HG02938 (cell line): ENCODE results near the gene NAALADL2.
"Not testable (repeated sequence)": the region's sequence is repeated elsewhere in the genome, so short reads cannot be mapped to it uniquely, and the experiment has no call there.

ENCODE experiments used
- ATAC-seq: cut with Tn5 transposase; IDR thresholded peaks from one replicate; pipeline ENCODE4 v1.9.1; 2021; ENCODE audit warnings: mild to moderate bottlenecking, moderate library complexity; ENCODE audit not compliant: unreplicated experiment

The NAALADL2 gene

DNA sequence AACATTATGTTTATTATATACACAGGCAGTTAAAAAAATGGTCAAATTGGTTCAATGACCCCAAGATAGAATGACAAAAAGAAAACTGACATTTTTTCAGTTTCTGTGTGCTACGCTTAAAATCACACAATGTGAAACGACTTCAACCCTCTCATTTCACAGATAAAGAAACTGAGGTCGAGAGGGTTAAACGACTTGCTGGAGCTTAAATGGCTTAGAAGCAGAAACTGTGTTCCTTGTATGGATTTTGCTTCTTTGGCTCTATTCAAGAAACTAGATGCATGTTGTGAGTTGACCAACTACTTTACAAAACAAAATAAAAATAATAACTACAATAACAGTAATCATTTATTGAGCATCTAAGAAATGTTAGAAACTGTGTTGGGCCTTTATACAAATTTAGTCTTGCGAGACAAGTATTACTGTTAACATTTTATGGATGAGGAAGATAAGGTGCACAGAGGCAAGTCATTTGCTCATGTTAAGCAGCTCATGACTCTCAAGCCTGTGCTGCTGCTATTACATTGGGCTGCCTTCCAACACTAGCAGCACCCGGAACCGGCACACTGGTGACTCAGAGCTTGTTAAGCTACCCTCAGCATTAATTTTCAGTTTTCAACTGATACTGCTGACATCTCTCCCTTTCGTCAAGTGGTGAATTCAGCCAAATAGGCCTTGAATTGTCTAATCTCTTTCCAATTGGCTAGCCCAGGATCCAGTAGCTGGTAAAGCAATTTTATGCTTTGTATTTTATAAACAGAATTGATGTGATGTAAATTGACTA, 487.6 kb downstream of the NAALADL2 start:
- no peak for ATAC-seq

DNA sequence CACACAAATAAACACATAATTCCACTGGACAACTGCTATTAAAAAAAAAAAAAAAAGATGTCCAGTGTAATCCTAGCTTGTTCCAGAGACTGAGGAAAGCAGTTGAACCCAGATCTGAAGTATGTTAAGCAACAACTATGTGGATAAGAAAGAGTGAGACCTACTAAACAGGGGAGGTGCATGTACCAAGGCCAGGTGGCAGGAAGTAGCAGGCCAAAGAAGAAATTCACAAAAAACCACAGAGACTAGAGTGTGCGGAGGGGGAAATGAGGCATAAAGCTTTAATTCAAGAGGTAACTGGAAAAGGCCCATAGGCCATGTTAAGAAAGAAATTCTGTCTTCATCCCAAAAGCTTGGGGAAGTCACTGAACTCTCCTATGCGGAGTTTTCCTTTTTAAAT, 490.0 kb downstream of the NAALADL2 start:
- no peak for ATAC-seq

DNA sequence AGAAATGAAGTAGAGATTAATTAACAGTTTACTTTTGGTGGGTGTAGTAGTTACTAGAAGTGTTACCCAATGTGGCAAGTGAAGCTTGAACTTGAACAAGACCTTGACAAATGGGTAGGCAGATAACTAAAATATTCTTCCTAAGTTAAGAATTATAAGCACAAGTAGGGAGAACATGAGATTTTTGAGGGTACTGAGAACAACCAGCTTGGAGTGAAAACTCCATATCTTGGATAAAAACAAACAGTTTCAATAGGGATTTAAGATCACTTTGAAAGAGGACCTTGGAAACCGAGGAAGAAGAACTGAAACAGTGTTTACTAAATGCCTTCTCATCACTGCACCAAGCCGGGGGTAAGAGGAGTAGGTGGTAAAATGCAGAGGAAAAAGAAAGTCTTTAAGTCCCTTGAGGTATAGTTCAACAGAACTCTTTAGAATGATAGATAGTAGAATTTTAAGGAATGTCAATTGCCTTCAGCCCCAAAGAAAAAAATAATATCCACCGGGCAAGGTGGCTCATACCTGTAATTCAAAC, 496.7 kb downstream of the NAALADL2 start:
- no peak for ATAC-seq

DNA sequence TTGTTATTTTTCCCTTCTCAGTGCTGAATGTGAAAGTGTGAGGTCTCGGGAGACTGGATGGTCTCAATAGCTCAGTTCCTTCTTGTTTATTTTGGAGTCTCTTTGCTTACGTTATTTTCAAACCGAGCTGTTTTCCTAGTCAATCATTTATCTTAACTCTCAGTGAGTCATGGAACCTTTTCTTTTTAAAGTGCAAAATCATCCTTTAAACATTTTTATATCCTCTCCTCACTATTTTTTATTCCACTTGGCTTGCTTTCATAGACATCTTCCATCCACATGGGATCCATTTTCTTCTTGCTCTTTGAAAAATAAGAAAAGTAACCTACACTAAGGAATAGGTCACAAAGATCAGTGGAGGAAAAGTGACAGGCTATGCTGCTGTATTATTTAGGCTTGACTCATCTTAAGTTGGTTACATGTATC, 497.8 kb downstream of the NAALADL2 start:
- no peak for ATAC-seq

DNA sequence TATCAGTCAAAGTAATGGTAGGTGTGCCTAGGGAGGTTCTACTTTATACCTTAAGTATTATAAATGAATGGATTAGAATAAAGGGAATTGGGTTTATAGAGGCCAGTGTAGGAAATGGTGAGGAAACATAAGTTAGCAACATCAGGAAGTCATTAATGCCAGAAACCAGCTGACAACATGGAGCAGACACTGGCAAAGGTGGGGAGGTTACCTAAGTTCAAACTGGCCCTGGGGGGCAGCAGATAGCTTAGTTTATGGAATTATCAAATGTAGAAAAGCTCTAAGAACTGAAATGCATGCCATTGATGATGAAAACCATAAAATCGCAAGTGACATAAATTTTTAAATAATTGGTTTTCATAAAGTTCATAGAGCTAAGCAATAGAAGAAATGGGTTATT, 498.6 kb downstream of the NAALADL2 start:
- ATAC-seq = no peak

DNA sequence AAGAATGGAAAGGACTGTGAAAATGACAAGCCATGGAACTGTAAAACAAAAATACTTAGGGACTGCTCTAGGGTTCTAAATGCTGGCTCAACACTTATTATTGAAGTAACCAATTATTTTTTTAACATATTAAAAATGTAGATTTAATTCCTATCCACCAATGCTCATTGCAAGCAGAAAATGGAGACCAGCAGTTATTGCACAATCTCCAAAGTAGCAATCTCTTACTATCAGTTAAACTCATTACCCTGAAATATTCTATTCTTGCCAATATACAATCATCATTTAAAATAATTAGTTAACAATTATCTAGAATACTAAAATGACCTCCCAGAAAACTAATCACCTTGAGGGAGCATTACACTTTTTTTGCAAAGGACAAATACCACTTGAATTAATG, 499.8 kb downstream of the NAALADL2 start:
- ATAC-seq = no peak

DNA sequence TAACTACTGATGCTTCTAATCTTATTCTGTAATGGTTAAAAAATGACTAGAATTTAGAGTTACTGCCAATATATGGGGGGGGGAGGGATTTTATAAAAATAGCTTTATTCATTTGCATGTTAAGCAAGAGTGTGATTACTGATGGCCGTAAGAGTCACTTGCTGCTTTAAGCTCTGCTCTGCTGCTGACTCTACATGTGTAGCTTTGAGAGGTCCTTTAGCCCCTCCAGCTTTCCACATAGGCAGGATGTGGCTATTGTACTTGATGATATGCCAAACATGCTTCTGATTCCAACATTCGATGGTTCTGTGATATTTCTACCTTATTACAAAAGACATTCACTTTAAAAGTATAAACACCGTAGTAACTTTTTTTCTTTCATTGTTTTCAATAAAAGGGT, 511.3 kb downstream of the NAALADL2 start:
- ATAC-seq = not testable (repeated sequence)

DNA sequence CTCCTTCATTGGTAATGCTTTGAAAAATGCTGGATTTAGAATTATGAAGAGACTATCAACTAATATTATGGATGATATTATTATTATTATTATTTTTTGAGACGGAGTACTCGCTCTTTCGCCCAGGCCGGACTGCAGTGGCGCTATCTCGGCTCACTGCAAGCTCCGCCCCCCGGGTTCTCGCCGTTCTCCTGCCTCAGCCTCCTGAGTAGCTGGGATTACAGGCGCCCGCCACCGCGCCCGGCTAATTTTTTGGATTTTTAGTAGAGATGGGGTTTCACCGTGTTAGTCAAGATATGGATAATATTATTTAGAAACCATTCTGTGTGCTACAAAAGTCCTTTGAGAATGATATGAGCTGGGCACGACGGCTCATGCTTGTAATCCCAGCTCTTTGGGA, 512.1 kb downstream of the NAALADL2 start:
- not testable (repeated sequence) for ATAC-seq

DNA sequence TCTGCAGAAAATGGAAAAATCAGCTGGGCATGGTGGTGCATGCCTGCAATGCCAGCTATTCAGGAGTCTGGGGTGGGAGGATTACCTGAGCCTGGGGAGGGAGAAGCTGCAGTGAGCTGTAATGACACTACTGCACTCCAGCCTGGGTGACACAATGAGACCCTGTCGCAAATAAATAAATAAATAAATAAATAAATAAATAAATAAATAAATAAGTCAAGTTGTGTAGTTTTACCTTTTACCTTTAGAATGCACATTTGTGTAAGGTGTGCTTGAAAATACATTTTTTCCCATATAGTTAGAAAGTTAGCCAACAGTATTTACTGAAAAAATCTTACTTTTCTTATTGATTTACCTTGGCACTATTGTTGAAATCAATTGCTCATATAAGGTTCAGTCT, 515.6 kb downstream of the NAALADL2 start:
- no peak for ATAC-seq

DNA sequence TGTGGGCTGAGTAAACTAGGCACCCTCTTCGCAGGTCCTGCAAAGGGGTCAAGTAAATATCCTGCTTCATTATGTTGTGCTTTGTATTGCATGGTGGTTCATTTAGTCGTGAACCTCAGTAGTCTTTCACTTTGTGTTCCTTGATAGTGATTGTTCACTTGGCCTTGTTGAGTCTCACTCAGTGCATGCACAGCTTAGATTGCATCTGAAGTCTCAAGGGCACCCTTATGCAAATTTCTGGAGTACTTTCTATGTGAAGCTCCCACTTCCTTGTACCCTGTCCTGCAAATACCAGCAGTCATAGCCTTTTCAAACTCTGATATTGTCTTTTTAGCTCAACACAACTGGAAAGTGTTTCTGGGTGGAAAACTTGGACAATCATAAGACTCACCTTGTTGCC, 519.2 kb downstream of the NAALADL2 start:
- no peak for ATAC-seq

DNA sequence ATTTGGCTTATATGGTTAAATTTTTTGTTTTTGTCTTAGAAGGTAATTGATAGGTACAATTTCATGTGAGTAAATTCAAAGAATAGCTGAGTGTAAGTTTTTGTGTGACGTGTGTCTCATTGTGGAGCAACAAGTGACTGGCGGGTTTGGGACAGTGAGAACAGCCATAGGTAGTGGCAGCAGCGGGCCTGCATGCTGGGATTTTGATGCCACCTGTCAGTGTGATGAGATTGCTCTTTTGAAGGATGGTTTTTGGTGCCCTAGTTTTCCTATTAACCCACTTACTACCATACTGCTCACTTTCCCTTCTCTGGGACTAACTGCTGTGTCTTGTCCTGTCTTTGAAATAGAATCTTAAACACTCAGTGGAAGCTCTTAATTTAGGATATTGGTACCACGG, 522.6 kb downstream of the NAALADL2 start:
- ATAC-seq = no peak

DNA sequence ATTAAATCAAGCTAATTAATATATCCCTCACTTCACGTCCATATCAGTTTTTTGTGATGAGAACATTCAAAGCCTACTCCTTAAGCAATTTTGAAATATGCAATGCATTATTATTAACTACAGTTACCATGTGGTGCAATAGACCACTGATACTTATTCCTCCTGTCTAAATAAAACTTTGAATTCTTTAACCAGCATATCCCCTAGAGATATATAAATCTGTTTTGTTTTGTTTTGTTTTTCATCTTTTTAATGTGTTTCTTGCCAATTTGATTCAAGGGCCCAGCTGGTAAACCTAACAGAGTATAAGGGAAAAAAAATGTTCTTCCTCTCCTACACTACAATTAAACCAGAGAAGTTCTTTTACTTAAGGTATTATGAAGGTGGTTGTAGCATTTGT, 524.2 kb downstream of the NAALADL2 start:
- no peak for ATAC-seq

DNA sequence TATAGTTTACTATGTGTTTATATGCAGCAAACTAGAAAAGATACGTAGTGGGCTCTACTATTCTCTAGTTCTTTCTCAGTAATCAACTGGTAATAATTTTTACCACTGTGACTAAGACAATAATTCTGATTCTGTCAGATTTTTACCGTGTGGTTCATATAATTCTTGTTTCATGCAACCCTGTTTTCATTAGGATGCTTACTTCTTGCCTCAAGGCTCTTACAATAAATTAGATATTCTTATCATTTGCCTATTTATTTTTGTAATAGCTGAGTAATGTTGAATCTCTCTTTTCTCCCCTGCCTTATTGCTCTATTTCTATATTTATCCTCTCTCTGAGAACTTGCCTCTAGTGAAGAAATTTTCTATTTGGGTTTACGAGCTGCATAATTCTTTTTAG, 524.7 kb downstream of the NAALADL2 start:
- no peak for ATAC-seq

DNA sequence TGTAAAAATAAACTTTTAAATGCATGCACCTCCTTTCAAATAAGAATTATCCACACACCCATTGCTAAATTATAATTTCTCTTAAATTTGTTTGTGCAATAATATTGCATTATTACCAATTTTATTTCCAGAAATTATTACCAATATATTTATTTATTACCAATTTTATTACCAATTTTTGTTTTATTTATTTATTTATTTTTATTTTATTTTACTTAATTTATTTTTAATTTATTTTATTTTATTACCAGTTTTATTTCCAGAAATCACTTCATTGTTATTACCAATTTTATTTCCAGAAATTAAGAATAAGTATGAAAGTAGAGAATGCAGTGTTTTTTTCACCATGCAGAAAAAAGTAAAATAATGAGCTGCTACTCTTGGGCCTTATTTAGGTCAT, 525.4 kb downstream of the NAALADL2 start:
- ATAC-seq = no peak

DNA sequence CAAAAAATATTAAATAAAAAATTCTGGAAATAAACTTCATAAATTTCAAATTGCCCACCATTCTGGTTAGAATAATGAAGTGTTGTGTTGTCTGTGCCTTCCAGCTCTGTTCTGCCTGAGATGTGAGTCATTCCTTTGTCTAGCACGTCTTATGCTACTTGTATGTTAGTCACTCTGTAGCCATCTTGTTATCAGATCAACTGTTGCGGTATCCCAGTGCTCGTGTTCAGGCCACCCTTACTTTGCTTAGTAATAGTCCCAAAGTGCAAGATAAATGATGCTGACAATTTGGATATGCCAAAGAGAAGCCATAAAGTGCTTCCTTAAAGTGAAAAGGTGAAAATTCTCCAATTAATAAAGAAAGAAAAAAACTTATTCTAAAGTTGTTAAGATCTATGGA, 527.5 kb downstream of the NAALADL2 start:
- ATAC-seq = no peak

DNA sequence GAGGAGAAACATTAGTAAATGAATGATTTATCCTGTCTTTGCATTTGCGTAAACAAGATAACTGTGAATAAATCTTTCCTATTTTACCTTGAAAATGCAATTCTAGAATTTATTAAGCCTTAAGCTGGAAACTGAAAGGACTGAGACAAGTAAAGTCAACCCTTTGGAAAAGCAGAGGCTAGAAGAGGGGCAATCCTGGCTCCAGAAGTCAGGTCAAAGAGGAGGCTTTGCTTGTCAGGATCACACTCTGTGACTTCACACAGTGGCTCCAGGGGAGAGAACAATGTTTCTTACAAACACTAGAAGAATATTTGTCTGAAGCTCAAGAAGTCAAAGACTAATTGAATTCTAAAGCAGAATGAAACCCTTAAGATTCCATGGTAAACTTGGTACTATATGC, 530.4 kb downstream of the NAALADL2 start:
- ATAC-seq = no peak

DNA sequence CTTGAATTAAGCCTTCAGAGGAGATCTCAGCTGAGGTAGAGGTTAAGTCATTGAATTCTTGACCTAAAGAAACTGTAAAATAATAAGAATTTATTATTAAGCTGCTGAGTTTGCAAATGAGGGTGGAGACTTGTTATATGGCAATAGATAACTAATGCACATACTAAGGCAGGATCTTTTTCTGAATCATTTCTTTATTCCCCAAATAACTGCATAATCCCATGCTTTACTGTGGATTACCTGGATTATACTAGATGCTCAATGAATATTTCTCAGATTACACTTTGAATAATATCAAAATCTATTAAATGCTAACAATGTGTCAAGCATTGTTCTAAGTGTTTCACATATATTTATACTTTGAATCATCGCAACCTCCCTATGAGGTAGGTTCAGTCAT, 532.5 kb downstream of the NAALADL2 start:
- ATAC-seq = no peak

DNA sequence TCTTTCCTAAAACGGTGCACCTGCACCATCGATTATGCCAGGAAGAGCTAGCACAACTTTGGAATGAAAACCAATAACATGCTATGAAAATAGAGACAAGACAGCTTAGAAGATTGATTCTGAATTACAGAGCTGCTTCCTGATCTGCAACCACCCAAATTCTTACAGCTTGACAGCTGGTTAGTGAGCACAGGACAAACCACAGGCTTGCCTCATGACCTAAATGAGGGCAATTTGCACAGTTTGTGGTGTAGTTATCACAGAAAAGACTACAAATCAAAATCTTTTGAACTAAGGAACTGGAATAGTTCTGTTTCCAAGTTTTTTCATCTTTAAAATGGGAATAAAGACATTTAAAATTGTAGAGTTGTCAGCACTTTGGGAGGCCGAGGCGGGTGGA, 533.5 kb downstream of the NAALADL2 start:
- no peak for ATAC-seq

DNA sequence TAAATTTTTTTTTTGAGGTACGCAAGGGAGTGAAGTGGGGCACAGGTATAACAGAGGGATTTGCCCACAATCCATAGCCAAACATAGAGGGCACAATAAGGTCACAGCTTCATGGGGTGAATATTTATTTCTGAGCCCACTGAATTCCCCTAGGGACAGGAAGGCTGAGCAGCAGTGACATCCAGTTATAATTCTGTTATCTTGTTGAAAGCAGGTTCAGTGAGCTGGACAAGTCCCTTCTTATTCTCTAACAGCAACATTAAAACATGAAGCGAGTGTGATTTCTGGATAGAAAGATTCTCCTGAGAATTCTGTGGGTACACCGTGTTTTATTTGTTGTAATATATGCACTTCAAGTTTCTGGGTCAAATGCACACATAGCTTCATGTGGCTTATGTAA, 538.2 kb downstream of the NAALADL2 start:
- no peak for ATAC-seq

DNA sequence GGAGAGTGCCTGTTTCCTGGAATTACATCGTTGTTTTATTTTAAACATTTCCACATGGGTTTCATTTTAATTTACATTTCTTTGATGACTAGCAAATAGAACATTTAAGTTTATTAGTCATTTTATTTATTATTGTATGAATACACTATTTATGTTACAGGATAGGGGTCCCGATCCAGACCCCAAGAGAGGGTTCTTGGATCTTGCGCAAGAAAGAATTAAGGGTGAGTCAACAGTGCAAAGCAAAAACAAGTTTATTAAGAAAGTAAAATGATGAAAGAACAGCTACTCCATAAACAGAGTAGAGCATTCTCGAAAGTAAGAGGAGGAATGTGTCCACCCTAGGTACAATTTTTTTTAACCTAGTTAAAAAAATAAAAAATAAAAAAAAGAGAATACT, 539.5 kb downstream of the NAALADL2 start:
- ATAC-seq = no peak

DNA sequence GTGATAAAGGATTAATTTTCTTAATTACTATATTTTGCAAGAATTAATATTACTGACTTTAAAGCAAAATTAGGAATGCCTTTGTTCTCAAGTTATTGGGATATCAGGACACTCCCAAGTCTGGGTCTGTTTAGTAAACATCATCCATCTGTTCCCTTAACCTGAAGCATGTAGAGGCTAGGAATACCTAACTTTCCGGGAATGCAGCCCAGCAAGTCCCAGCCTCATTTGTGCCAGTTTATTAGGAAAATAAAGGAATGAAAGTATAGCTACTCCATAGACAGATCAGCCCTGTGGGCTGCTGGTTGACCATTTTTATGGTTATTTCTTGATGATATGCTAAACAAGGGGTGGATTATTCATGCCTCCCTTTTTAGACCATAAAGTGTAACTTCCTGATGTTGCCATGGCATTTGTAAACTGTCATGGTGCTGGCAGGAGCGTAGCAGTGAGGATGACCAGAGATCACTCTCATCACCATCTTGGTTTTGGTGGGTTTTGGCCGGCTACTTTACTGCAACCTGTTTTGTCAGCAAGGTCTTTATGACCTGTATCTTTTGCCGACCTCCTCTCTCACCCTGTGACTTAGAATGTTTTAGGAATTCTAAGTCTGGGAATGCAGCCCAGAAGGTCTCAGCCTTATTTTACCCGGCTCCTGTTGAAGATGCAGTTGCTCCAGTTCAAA, 540.2 kb downstream of the NAALADL2 start:
- no peak for ATAC-seq

DNA sequence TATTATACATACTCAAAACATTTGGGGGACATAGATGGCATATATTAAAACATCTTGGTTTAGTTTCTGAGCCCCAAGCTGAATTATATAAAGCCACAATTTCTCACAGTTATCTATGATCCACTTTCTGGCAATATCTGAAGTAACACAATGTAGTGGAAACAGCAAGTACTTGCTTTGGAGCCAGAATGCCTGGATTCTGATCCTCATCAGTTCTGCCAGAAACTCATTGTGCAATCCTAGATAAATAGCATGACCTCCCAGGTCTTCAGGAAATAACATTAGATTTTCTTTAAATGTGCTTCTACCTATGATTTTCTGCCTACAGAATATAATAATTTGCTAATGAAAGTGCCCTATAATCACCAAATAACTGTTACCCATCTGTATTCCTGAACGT, 544.9 kb downstream of the NAALADL2 start:
- no peak for ATAC-seq
